NCI-H82 treated with DMSO at 0.1 percent for 48 hours (cell line): ENCODE measurements around the gene ROPN1B.
A peak's percentile ranks its signal among the peaks of the same experiment; 100 is the strongest.

Experiments
- DNase-seq: peaks from one replicate; lab custom pipeline; 2025; ENCODE audit not compliant: unreplicated experiment; lab: John Stamatoyannopoulos, UW

ROPN1B gene

GRCh38 chr3:126003447-126004190 lies 34.6 kb downstream of the ROPN1B start:
- no peak for DNase-seq

GRCh38 chr3:126004217-126004616 lies 35.2 kb downstream of the ROPN1B start:
- DNase-seq = no peak

- DNase-seq = no peak
Measured at GRCh38 chr3:126004692-126005091, 35.7 kb downstream of the ROPN1B start.

- no peak for DNase-seq
Measured at GRCh38 chr3:126005951-126006350, 37.0 kb downstream of the ROPN1B start.

GRCh38 chr3:126008219-126008618 lies 39.2 kb downstream of the ROPN1B start:
- DNase-seq = no peak

- no peak for DNase-seq
Measured at GRCh38 chr3:126009181-126009580, 40.2 kb downstream of the ROPN1B start.

GRCh38 chr3:126013751-126014156 lies 44.8 kb downstream of the ROPN1B start:
- no peak for DNase-seq

GRCh38 chr3:126014252-126014651 lies 45.3 kb downstream of the ROPN1B start:
- no peak for DNase-seq

- no peak for DNase-seq
Measured at GRCh38 chr3:126015075-126015474, 46.1 kb downstream of the ROPN1B start.

- no peak for DNase-seq
Measured at GRCh38 chr3:126016616-126017015, 47.6 kb downstream of the ROPN1B start.

GRCh38 chr3:126017362-126017761 lies 48.4 kb downstream of the ROPN1B start:
- DNase-seq = no peak

GRCh38 chr3:126018545-126018944 lies 49.6 kb downstream of the ROPN1B start:
- no peak for DNase-seq

- peak; percentile 28 for DNase-seq
Measured at GRCh38 chr3:126018995-126019394, 50.0 kb downstream of the ROPN1B start.

GRCh38 chr3:126019683-126020082 lies 50.7 kb downstream of the ROPN1B start:
- DNase-seq = no peak

GRCh38 chr3:126021224-126021623 lies 52.2 kb downstream of the ROPN1B start:
- peak; percentile 28 for DNase-seq

- no peak for DNase-seq
Measured at GRCh38 chr3:126021702-126022101, 52.7 kb downstream of the ROPN1B start.

- DNase-seq = peak; percentile 83
Measured at GRCh38 chr3:126022741-126023359, 53.9 kb downstream of the ROPN1B start.

- no peak for DNase-seq
Measured at GRCh38 chr3:126023390-126023789, 54.4 kb downstream of the ROPN1B start.

GRCh38 chr3:126024049-126024854 lies 55.3 kb downstream of the ROPN1B start:
- DNase-seq = no peak

- DNase-seq = no peak
Measured at GRCh38 chr3:126025116-126025729, 56.2 kb downstream of the ROPN1B start.

GRCh38 chr3:126025862-126026261 lies 56.9 kb downstream of the ROPN1B start:
- DNase-seq = no peak
